Measurements from ENCODE around the gene TMEM242. TPM values are rescaled to one million over a fixed set of nuclear protein-coding genes. Genes with fewer than 3 reads are reported as not detected.

TMEM242 gene
- total and polyA plus RNA-seq, 2 of the 8 experiments (the other 6 are each of a cell fraction or from before 2014, with no cell fraction given), result 2.4 to 9.0 TPM

DNA sequence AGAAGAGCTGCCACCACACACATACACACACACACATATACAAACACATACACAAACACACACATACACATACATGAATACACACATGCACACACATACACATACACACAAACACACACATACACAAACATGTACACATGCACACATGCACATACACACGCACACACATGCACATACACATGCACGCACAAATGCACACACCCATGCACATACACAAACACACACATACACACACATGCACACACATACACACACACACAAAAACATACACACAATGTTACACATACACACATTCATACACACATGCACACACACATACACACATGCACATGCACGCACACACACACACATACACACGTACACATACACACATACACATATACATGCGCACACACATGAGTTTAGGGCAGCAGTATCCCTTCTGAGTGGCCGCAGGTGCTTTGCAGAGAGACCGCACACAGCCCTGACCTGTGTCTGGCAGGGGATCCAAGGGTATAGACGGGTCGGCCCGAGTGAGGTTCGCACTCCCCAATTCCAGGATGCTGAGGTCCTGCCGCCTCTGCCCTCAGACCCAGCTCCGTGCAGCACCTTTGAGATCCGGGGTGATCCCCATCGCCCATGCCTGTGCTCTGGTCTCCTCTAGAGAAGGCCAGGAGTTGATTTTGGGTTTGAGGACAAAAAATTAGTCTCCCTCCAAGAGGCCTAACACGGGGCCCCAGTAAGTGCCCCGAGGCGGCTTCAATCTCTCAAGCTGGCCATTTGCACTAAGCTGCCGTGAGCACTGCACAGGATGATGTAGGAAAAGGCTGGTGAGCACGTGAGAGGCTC, 56.8 kb downstream of the TMEM242 start (continued):
- TF ChIP-seq, protein P1, sequence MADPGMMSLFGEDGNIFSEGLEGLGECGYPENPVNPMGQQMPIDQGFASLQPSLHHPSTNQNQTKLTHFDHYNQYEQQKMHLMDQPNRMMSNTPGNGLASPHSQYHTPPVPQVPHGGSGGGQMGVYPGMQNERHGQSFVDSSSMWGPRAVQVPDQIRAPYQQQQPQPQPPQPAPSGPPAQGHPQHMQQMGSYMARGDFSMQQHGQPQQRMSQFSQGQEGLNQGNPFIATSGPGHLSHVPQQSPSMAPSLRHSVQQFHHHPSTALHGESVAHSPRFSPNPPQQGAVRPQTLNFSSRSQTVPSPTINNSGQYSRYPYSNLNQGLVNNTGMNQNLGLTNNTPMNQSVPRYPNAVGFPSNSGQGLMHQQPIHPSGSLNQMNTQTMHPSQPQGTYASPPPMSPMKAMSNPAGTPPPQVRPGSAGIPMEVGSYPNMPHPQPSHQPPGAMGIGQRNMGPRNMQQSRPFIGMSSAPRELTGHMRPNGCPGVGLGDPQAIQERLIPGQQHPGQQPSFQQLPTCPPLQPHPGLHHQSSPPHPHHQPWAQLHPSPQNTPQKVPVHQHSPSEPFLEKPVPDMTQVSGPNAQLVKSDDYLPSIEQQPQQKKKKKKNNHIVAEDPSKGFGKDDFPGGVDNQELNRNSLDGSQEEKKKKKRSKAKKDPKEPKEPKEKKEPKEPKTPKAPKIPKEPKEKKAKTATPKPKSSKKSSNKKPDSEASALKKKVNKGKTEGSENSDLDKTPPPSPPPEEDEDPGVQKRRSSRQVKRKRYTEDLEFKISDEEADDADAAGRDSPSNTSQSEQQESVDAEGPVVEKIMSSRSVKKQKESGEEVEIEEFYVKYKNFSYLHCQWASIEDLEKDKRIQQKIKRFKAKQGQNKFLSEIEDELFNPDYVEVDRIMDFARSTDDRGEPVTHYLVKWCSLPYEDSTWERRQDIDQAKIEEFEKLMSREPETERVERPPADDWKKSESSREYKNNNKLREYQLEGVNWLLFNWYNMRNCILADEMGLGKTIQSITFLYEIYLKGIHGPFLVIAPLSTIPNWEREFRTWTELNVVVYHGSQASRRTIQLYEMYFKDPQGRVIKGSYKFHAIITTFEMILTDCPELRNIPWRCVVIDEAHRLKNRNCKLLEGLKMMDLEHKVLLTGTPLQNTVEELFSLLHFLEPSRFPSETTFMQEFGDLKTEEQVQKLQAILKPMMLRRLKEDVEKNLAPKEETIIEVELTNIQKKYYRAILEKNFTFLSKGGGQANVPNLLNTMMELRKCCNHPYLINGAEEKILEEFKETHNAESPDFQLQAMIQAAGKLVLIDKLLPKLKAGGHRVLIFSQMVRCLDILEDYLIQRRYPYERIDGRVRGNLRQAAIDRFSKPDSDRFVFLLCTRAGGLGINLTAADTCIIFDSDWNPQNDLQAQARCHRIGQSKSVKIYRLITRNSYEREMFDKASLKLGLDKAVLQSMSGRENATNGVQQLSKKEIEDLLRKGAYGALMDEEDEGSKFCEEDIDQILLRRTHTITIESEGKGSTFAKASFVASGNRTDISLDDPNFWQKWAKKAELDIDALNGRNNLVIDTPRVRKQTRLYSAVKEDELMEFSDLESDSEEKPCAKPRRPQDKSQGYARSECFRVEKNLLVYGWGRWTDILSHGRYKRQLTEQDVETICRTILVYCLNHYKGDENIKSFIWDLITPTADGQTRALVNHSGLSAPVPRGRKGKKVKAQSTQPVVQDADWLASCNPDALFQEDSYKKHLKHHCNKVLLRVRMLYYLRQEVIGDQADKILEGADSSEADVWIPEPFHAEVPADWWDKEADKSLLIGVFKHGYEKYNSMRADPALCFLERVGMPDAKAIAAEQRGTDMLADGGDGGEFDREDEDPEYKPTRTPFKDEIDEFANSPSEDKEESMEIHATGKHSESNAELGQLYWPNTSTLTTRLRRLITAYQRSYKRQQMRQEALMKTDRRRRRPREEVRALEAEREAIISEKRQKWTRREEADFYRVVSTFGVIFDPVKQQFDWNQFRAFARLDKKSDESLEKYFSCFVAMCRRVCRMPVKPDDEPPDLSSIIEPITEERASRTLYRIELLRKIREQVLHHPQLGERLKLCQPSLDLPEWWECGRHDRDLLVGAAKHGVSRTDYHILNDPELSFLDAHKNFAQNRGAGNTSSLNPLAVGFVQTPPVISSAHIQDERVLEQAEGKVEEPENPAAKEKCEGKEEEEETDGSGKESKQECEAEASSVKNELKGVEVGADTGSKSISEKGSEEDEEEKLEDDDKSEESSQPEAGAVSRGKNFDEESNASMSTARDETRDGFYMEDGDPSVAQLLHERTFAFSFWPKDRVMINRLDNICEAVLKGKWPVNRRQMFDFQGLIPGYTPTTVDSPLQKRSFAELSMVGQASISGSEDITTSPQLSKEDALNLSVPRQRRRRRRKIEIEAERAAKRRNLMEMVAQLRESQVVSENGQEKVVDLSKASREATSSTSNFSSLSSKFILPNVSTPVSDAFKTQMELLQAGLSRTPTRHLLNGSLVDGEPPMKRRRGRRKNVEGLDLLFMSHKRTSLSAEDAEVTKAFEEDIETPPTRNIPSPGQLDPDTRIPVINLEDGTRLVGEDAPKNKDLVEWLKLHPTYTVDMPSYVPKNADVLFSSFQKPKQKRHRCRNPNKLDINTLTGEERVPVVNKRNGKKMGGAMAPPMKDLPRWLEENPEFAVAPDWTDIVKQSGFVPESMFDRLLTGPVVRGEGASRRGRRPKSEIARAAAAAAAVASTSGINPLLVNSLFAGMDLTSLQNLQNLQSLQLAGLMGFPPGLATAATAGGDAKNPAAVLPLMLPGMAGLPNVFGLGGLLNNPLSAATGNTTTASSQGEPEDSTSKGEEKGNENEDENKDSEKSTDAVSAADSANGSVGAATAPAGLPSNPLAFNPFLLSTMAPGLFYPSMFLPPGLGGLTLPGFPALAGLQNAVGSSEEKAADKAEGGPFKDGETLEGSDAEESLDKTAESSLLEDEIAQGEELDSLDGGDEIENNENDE (IDR thresholded peaks at IDR 0.05; ENCODE audit: insufficient replicate concordance, low read length), result no peak
- TF ChIP-seq TAF7 (optimal IDR thresholded peaks at IDR 0.05; ENCODE audit: borderline replicate concordance, low read depth, low read length) (no peak), TAF1 (IDR thresholded peaks at IDR 0.05; ENCODE audit: low read depth, low read length) (no peak), KDM5A (IDR thresholded peaks at IDR 0.05; ENCODE audit: low read length) (no peak), ASH2L (IDR thresholded peaks at IDR 0.05; ENCODE audit: low read length) (no peak), GABPA (IDR thresholded peaks at IDR 0.05; ENCODE audit: borderline replicate concordance, insufficient read depth, low read length) (no peak), YY1 (IDR thresholded peaks at IDR 0.05; ENCODE audit: low read depth, low read length) (no peak), FOSL1 (IDR thresholded peaks at IDR 0.05; ENCODE audit: insufficient read depth, low read depth, low read length) (no peak), SRF (IDR thresholded peaks at IDR 0.05; ENCODE audit: low read depth, low read length) (no peak), CREB1 (IDR thresholded peaks at IDR 0.05) (no peak)
- TF ChIP-seq, protein P2, sequence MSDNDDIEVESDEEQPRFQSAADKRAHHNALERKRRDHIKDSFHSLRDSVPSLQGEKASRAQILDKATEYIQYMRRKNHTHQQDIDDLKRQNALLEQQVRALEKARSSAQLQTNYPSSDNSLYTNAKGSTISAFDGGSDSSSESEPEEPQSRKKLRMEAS (IDR thresholded peaks at IDR 0.05), result no peak

Data from H1 (cell line).